GM04504 (cell line): ENCODE data around the gene SNX5.
A peak's percentile ranks its signal among the peaks of the same experiment; 100 is the strongest.

Experiments
- DNase-seq: peaks from one replicate; pipeline ENCODE4 v3.0.0-alpha.2; 2012; ENCODE audit warnings: low read depth

SNX5 gene

GRCh38 chr20:17968366-17969277 lies at the start of gene SNX5, which contains the start of gene MGME1:
Gene SNX5, minus strand, starts transcription at chr20:17968794. Its CDS starts 369 bp downstream, at chr20:17968425.
Gene MGME1, plus strand, starts transcription at chr20:17969018. Its CDS starts 842 bp downstream, at chr20:17969860.
- DNase-seq: peak; percentile 99

- no peak for DNase-seq
Observed at GRCh38 chr20:18018100-18018499, 49.5 kb upstream of the SNX5 start.

DNA sequence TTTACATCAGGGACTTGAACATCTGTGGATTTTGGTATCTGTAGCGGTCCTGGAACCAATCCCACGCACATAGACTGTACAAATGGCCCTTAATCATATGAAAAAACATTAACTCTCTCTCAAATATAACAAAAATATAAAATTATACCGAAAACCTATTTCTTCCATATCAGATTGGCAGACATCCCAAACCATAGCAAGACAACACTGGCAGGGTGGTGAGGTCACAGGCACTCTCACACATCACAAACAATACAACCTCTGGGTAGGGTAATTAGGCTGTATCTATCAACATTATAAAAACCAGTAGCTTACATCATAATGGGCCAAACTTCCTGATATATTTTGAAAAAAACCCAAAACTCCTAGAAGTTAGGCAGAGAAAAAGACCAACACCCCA lies 48.2 kb upstream of the SNX5 start:
- no peak for DNase-seq

DNA sequence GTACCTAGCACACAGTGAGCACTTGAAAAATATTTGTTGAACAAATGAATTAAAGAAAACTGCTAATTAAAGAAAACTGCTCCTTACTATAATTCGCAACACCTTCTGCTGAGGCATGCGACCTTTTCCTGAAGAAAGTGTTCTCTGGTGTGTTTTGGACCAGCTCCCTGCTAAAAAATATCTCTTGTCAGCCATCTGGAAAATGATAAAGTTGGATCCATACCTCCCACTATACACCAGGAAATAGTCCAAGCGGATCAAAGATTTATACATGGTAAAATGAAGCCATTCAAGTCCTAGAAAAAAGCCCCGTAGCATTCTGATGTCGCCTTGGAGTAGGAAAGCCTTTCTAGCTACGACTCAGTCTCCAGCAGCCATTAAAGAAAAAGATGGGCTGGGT lies 45.8 kb upstream of the SNX5 start:
- no peak for DNase-seq

DNA sequence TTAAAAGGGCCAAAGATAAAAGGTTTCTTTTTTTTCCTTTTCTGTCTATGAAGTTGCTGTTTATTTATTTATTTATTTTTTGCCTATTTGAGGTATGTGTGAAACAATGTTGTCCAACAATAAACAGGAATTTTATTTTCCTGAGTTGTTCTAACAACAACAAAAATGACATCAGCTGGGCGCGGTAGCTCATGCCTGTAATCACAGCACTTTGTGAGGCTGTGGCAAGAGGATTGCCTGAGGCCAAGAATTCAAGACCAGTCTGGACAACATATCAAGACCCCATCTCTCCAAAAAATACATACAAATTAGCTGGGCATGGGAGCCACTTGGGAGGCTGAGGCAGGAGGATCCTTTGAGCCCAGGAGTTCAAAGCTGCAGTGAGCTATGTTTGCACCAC lies 44.3 kb upstream of the SNX5 start:
- DNase-seq: no peak

- DNase-seq: no peak
Observed at GRCh38 chr20:18011951-18012645, 43.5 kb upstream of the SNX5 start.

GRCh38 chr20:18011482-18011881 lies 42.9 kb upstream of the SNX5 start:
- DNase-seq: no peak

GRCh38 chr20:18009116-18009515 lies 40.5 kb upstream of the SNX5 start:
- DNase-seq: no peak

- DNase-seq: no peak
Observed at GRCh38 chr20:18007534-18008292, 39.1 kb upstream of the SNX5 start.

- DNase-seq: no peak
Observed at GRCh38 chr20:18006684-18007083, 38.1 kb upstream of the SNX5 start.

DNA sequence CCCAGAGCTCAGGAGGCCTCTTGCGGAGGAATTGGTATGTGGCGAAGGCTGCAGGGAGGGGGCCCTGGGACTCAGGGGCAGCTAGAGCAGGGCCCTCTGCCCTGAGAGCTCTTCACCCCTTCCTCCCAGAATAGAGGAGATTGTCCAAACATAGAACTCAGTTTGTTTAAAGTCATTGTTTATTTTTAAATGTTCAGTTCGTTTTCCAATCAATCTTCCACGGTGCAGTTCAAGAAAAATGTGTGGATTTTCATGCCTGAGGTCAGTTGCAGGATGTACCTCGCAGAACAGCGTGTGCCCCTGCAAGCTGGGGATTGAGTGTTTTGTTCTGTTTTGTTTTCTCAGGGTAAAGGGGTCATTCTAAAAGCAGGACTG lies 37.4 kb upstream of the SNX5 start:
- DNase-seq: no peak

DNA sequence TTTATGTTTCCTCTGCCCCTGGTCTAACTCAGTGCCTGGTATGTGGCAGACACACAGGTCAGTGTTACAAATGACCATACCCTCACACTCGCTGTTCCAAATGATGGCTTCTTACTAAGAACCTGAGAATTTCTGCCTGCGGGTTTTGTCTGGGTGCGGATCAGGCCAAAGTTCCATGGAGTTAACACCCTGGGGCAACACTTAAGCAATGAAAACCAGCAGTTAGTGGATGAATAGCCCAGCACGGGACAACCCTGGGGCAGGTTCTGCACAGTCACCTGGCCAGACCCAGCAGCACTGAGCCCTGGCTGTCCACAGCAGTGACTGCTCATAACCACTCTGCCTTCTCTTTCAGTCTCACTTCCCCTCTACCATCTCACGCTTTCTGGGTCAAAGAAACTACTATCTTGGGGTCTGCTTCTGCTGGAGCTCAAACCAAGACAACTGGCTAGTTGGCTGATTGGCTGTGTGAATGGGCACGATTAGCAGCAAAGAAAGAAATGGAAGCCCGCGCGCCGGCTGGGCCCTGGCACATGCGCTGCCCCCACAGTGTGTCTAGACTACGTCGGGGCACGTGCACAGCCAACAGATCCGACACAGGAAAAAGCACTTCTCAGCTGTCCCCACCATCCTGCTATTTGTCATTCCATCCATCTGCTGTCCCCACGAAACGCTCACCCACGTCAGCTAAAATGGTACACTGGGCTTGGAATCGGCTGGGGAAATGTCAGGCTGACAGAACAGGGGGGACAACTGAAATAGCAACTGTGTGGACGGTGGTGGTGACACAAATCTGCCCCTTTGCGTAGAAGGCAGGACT lies 36.8 kb upstream of the SNX5 start:
- DNase-seq: no peak

DNA sequence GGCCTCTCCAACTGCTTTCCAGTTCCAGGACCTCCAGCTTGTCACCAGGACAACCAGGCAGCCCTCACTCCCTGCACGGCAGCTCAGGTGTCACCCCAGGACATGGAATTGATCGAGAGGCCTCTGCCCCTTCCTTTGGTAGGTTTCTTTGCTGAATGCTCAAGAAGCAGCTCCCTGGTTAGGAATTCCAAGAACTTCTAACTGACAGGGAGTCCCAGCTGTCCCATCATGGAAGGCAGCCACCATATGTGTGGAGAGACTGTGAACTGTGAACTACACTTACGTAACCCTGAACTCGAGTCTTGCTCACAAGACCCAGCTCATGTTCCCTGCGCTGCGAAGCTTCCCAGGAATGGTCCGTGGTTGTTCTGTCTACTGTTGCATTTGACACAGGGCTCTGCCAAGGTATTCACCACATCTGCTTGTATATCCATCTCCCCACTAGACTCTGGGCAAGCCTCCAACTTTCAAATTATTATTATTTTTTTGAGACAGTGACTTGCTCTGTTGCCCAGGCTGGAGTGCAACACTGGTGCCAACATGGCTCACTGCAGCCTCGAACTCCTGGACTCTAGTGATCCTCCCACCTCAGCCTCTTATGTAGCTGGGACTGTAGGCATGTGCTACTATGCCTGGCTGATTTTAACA lies 35.9 kb upstream of the SNX5 start:
- DNase-seq: no peak

- no peak for DNase-seq
Observed at GRCh38 chr20:18003897-18004296, 35.3 kb upstream of the SNX5 start.

DNA sequence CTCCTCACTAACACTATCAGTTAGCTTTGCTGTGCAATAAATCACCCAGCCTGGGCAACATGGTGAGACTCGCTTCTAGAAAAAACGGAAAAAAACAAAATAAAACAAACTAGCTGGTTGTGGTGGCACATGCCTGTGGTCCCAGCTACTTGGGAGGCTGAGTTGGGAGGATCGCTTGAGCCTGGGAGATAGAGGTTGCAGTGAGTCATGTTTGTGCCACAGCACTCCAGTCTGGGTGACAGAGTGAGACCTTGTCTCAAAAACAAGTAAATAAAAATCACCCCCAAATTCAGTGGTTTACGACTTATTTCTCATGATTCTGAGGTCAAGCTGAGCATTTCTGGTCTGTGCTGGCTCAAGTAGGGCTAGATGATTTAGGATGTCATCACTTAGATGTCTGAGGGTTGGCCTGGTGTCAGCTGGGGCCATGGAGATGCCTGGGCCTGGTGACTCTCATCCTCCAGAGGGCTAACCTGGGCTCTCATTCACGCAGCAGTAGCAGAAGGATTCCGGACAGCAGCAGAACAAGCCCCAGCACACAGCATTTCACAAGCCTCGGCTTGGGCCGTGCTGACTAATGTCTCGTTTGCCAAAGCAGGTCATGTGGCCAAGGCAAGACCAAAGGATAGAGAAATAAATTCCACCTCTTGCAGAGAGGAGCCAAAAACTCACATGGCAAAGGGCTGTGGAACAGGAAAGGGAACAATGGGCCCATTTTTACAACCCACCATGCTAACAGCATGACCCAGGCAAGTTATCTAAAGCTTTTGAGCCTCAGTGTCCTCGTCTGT lies 32.7 kb upstream of the SNX5 start:
- DNase-seq: peak; percentile 81

- DNase-seq: no peak
Observed at GRCh38 chr20:17999566-17999965, 31.0 kb upstream of the SNX5 start.

- no peak for DNase-seq
Observed at GRCh38 chr20:17998446-17998845, 29.9 kb upstream of the SNX5 start.

- DNase-seq: peak; percentile 52
Observed at GRCh38 chr20:17995967-17996819, 27.6 kb upstream of the SNX5 start.

DNA sequence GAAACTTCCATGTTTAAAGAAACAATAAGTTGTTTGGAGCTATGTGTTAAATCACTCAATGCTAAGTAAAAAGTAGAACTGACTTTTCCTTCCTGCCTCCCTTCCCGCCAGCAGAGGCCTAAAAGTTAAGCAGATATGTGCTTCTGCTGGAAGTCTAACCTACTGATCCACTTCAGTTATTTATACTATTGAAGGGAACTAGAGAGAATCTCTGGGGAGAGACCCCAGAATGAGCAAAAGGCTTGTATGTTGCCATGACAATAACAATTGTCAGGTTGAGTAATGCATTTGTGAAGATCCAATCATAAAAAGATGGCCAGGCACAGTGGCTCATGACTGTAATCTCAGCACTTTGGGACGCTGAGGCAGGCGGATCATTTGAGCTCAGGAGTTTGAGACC lies 25.0 kb upstream of the SNX5 start:
- no peak for DNase-seq
